Hair follicular keratinocyte (primary cell): ENCODE data around the gene GNAS. TPM values are rescaled to one million over a fixed set of nuclear protein-coding genes. Genes with fewer than 3 reads are reported as not detected.

Source experiments
- total RNA-seq: library from RNA; depleted of rRNA; stranded (reverse); fragments of >200 nt; gene quantifications from 2 replicates; pipeline ENCODE4 v1.2.3, GENCODE V29; 2015

The GNAS gene
- 475 and 594 TPM in 2 replicates for total RNA-seq

DNA sequence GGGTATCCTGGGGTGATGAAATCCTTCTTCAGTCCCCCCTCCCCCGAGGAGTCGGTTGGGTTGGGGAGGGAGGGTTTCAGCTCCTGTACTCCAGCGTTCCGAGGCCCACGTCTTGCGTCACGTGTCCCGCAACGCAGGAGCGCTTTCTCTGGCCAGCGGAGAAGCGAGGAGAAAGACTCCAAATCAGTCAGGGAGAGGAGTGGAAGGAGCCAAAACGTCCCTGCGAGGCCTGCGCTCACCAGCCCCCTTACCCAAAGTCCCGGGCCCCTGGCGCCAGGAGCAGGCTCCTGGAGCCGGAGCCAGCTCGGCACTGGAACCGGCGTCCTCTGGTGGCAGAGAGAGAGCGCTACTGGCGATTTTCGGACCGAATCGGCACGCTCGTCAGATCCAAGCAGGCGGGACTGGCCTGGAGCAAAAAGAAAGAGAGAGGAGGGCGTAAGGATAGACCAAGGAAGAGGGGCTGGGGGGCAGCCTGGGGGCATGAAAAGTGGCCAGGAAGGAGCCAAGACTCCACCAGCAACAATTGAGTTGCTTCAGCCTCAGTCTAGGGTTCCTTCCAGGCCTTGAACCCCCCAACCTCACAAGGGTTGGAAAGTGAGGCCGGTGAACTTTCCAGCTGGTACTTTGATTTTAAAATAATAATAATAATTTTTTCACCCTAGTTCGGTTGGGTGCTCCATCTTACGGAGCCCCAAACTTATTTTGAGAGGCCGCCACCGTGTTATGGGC is at the start of gene GNAS:
Gene GNAS (plus strand): TSS at position 174 of the 729 bp plus-strand sequence.

GRCh38 chr20:58850693-58851174 is 1.8 kb upstream of the GNAS start, which contains the start of gene GNAS-AS1:
TSS of gene GNAS-AS1 (minus strand) at chr20:58850902.

Other genes starting within 250 kb of the GNAS start
- 15.7 and 25.8 TPM in 2 replicates for gene STX16, start 201.4 kb upstream of the GNAS start, total RNA-seq
- gene NPEPL1, start 159.9 kb upstream of the GNAS start, total RNA-seq: 12.3 and 13.7 TPM in 2 replicates
- gene GNAS-AS1, start 1.8 kb upstream of the GNAS start, total RNA-seq: 0.62 and 1.6 TPM in 2 replicates
- 45.6 and 66.3 TPM in 2 replicates for gene NELFCD, start 128.5 kb downstream of the GNAS start, total RNA-seq
- gene CTSZ, start 154.5 kb downstream of the GNAS start, total RNA-seq: 123 and 138 TPM in 2 replicates
- gene TUBB1, start 166.7 kb downstream of the GNAS start, total RNA-seq: not detected in 2 replicates
- 35.5 and 38.2 TPM in 2 replicates for gene ATP5F1E, start 179.6 kb downstream of the GNAS start, total RNA-seq
- 65.5 and 83.8 TPM in 2 replicates for gene PRELID3B, start 190.1 kb downstream of the GNAS start, total RNA-seq